Astrocyte (in vitro differentiated cells and primary cell): ENCODE results near the gene CCRL2.

Experiments used
- EZH2 ChIP-seq: IDR thresholded peaks from 2 replicates; pipeline ENCODE4 v1.6.1; 2012; ENCODE audit warnings: mild to moderate bottlenecking, low read length, inconsistent platforms; ENCODE audit not compliant: insufficient read depth
- TF ChIP-seq, protein P1 (sequence below): IDR thresholded peaks from 2 replicates; pipeline ENCODE4 v1.5.1; 2011; ENCODE audit warnings: low read depth, mild to moderate bottlenecking, inconsistent platforms, low read length, moderate library complexity; ENCODE audit not compliant: insufficient read depth

GRCh38 chr3:46409739-46410489 lies 2.9 kb downstream of the CCRL2 start:
- TF ChIP-seq, protein P1, sequence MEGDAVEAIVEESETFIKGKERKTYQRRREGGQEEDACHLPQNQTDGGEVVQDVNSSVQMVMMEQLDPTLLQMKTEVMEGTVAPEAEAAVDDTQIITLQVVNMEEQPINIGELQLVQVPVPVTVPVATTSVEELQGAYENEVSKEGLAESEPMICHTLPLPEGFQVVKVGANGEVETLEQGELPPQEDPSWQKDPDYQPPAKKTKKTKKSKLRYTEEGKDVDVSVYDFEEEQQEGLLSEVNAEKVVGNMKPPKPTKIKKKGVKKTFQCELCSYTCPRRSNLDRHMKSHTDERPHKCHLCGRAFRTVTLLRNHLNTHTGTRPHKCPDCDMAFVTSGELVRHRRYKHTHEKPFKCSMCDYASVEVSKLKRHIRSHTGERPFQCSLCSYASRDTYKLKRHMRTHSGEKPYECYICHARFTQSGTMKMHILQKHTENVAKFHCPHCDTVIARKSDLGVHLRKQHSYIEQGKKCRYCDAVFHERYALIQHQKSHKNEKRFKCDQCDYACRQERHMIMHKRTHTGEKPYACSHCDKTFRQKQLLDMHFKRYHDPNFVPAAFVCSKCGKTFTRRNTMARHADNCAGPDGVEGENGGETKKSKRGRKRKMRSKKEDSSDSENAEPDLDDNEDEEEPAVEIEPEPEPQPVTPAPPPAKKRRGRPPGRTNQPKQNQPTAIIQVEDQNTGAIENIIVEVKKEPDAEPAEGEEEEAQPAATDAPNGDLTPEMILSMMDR = no peak
- TF ChIP-seq EZH2 = no peak
